Esophagus squamous epithelium (tissue), 4 donors: Measurements from ENCODE around the gene ATP10A.

Source experiments
- CTCF ChIP-seq, 6 experiments: fragments of 450-650 bp in 4 of 6; fragments of 200-600 bp in 2 of 6; sonication (generic) in 2 of 6; IDR thresholded peaks; one replicate each; pipeline ENCODE4 v1.5.1; 2016 to 2019; ENCODE audit warnings: antibody characterized with exemption in 6 of 6, mild to moderate bottlenecking in 4 of 6, moderate library complexity in 4 of 6
- POLR2A ChIP-seq, 4 donors: fragments of 450-650 bp; IDR thresholded peaks; one replicate each; pipeline ENCODE4 v1.6.1; 2017; ENCODE audit warnings: antibody characterized with exemption in 4 of 4, mild to moderate bottlenecking in 4 of 4, moderate library complexity in 3 of 4

GRCh38 chr15:25905140-25905539 lies 42.0 kb upstream of the ATP10A start:
- no peak for TF ChIP-seq POLR2A (IDR thresholded peaks at IDR 0.05)
- no peak for TF ChIP-seq CTCF (IDR thresholded peaks at IDR 0.05)
